HG03097 (cell line): ENCODE data around the gene P2RY2.
"Not testable (repeated sequence)": the region's sequence is repeated elsewhere in the genome, so short reads cannot be mapped to it uniquely, and the experiment has no call there.

ENCODE experiments used
- ATAC-seq: cut with Tn5 transposase; IDR thresholded peaks from one replicate; pipeline ENCODE4 v1.9.1; 2021; ENCODE audit not compliant: unreplicated experiment, low FRiP score

Gene P2RY2

GRCh38 chr11:73187854-73188253 is 30.2 kb upstream of the P2RY2 start:
- ATAC-seq = no peak

- no peak for ATAC-seq
Measured at GRCh38 chr11:73188301-73188700, 29.8 kb upstream of the P2RY2 start.

- ATAC-seq = no peak
Measured at GRCh38 chr11:73189315-73189714, 28.8 kb upstream of the P2RY2 start.

GRCh38 chr11:73189723-73190556 is 28.1 kb upstream of the P2RY2 start:
- no peak for ATAC-seq

GRCh38 chr11:73190557-73190885 is 27.6 kb upstream of the P2RY2 start:
- ATAC-seq = no peak

- ATAC-seq = no peak
Measured at GRCh38 chr11:73191151-73191550, 26.9 kb upstream of the P2RY2 start.

GRCh38 chr11:73192272-73192671 is 25.8 kb upstream of the P2RY2 start:
- ATAC-seq = no peak

- ATAC-seq = no peak
Measured at GRCh38 chr11:73193251-73194033, 24.6 kb upstream of the P2RY2 start.

- ATAC-seq = no peak
Measured at GRCh38 chr11:73194034-73194507, 24.0 kb upstream of the P2RY2 start.

GRCh38 chr11:73194593-73194992 is 23.5 kb upstream of the P2RY2 start:
- ATAC-seq = no peak

- ATAC-seq = no peak
Measured at GRCh38 chr11:73195191-73196007, 22.7 kb upstream of the P2RY2 start.

GRCh38 chr11:73196576-73196975 is 21.5 kb upstream of the P2RY2 start:
- ATAC-seq = no peak

GRCh38 chr11:73197348-73197747 is 20.7 kb upstream of the P2RY2 start:
- no peak for ATAC-seq

GRCh38 chr11:73197787-73198186 is 20.3 kb upstream of the P2RY2 start:
- not testable (repeated sequence) for ATAC-seq

- no peak for ATAC-seq
Measured at GRCh38 chr11:73198677-73199076, 19.4 kb upstream of the P2RY2 start.

- ATAC-seq = no peak
Measured at GRCh38 chr11:73199446-73199845, 18.6 kb upstream of the P2RY2 start.

- ATAC-seq = no peak
Measured at GRCh38 chr11:73200256-73200655, 17.8 kb upstream of the P2RY2 start.

GRCh38 chr11:73201249-73201648 is 16.8 kb upstream of the P2RY2 start:
- ATAC-seq = no peak

GRCh38 chr11:73201888-73202780 is 15.9 kb upstream of the P2RY2 start:
- ATAC-seq = no peak

GRCh38 chr11:73203322-73203721 is 14.8 kb upstream of the P2RY2 start:
- ATAC-seq = no peak
